Measurements from ENCODE around the gene SMPD4.
"Not testable (repeated sequence)": the region's sequence is repeated elsewhere in the genome, so short reads cannot be mapped to it uniquely, and the experiment has no call there.

DNA sequence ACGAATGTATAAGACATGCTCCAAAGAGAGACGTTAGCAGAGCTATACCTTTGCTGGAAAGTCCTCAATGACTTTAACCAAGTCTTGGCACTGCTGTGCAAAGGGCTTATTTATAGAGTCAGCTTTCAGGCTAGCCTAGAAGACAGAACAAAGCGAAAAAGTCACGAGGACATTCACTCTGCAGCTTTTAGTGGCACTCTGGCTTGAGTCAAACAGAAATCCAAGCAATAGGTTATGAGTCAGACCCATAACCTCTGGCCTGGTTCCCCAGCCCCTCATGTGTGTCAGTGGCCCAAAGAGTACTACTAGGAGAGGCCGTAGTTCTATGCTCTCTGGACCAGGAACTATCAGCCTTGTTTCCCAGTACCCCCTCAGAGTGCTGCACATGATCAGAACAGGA, 6.5 kb downstream of the SMPD4 start:
- TF ChIP-seq, protein P1, sequence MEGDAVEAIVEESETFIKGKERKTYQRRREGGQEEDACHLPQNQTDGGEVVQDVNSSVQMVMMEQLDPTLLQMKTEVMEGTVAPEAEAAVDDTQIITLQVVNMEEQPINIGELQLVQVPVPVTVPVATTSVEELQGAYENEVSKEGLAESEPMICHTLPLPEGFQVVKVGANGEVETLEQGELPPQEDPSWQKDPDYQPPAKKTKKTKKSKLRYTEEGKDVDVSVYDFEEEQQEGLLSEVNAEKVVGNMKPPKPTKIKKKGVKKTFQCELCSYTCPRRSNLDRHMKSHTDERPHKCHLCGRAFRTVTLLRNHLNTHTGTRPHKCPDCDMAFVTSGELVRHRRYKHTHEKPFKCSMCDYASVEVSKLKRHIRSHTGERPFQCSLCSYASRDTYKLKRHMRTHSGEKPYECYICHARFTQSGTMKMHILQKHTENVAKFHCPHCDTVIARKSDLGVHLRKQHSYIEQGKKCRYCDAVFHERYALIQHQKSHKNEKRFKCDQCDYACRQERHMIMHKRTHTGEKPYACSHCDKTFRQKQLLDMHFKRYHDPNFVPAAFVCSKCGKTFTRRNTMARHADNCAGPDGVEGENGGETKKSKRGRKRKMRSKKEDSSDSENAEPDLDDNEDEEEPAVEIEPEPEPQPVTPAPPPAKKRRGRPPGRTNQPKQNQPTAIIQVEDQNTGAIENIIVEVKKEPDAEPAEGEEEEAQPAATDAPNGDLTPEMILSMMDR (conservative IDR thresholded peaks at IDR 0.05 in 1 of 2, IDR thresholded peaks at IDR 0.05 in 1 of 2; ENCODE audit: low read depth in 1 of 2, low read length in 2 of 2) = not testable (repeated sequence)
- not testable (repeated sequence) for TF ChIP-seq EZH2 (IDR thresholded peaks at IDR 0.05; ENCODE audit: low read length, missing control alignments)
